MM.1S (cell line): ENCODE results near the gene CEACAM16.
A peak's percentile ranks its signal among the peaks of the same experiment; 100 is the strongest.

ENCODE experiments used
- DNase-seq: peaks from one replicate; pipeline ENCODE4 v3.0.0-alpha.2; 2015
- H2AFZ ChIP-seq: fragments of 300-600 bp; sonication (generic); 2 replicates; pipeline ENCODE4 v1.6.0; 2016; ENCODE audit warnings: antibody characterized with exemption, low read length
- H3F3A ChIP-seq: fragments of 300-600 bp; sonication (generic); 2 replicates; pipeline ENCODE4 v1.6.1; 2016; ENCODE audit warnings: mild to moderate bottlenecking, antibody characterized with exemption, low read length, moderate library complexity, mixed read lengths; ENCODE audit not compliant: insufficient read depth
- H3K27ac ChIP-seq: fragments of 300-600 bp; sonication (generic); 2 replicates; pipeline ENCODE4 v1.5.1; 2016; ENCODE audit warnings: mild to moderate bottlenecking, low read length
- H3K27me3 ChIP-seq: fragments of 300-600 bp; sonication (generic); replicated peaks from 2 replicates; pipeline ENCODE4 v1.6.0; 2016; ENCODE audit warnings: low read length; ENCODE audit not compliant: insufficient read depth
- H3K36me3 ChIP-seq: fragments of 300-600 bp; sonication (generic); replicated peaks from 2 replicates; pipeline ENCODE4 v1.6.1; 2016; ENCODE audit warnings: mild to moderate bottlenecking, low read length, mixed read lengths; ENCODE audit not compliant: insufficient read depth
- H3K4me1 ChIP-seq: fragments of 300-600 bp; sonication (generic); 2 replicates; pipeline ENCODE4 v1.6.1; 2016; ENCODE audit warnings: low read length, mixed read lengths
- H3K4me2 ChIP-seq: fragments of 300-600 bp; sonication (generic); 2 replicates; pipeline ENCODE4 v1.6.0; 2016; ENCODE audit warnings: low read depth, low read length
- H3K4me3 ChIP-seq: fragments of 300-600 bp; sonication (generic); 2 replicates; pipeline ENCODE4 v1.5.1; 2016; ENCODE audit warnings: low read length, mixed read lengths
- H3K79me2 ChIP-seq: fragments of 300-600 bp; sonication (generic); 2 replicates; pipeline ENCODE4 v1.6.1; 2016; ENCODE audit warnings: mixed run types, low read length, mixed read lengths
- H3K9ac ChIP-seq: fragments of 300-600 bp; sonication (generic); 2 replicates; pipeline ENCODE4 v1.6.1; 2016; ENCODE audit warnings: low read length, mixed read lengths
- H3K9me2 ChIP-seq: fragments of 300-600 bp; sonication (generic); replicated peaks from 2 replicates; pipeline ENCODE4 v1.6.1; 2016; ENCODE audit warnings: mild to moderate bottlenecking, low read length, mixed read lengths; ENCODE audit not compliant: insufficient read depth
- H3K9me3 ChIP-seq: fragments of 300-600 bp; sonication (generic); replicated peaks from 2 replicates; pipeline ENCODE4 v1.6.1; 2016; ENCODE audit warnings: mild to moderate bottlenecking, low read length, mixed read lengths; ENCODE audit not compliant: insufficient read depth
- H4K20me1 ChIP-seq: fragments of 300-600 bp; sonication (generic); 2 replicates; pipeline ENCODE4 v1.6.1; 2016; ENCODE audit warnings: mild to moderate bottlenecking, low read length, moderate library complexity, mixed read lengths; ENCODE audit not compliant: insufficient read depth
- CTCF ChIP-seq: fragments of 300-600 bp; sonication (generic); IDR thresholded peaks from 2 replicates; pipeline ENCODE4 v1.5.1; 2016; ENCODE audit warnings: antibody characterized with exemption, low read length, mixed read lengths
- EZH2 ChIP-seq: fragments of 300-600 bp; sonication (generic); optimal IDR thresholded peaks from 2 replicates; pipeline ENCODE3; 2017; ENCODE audit warnings: low read depth, mild to moderate bottlenecking, antibody characterized with exemption, low read length, mixed read lengths
- EZH2phosphoT487 ChIP-seq: fragments of 300-600 bp; sonication (generic); IDR thresholded peaks from 2 replicates; pipeline ENCODE4 v1.6.1; 2018; ENCODE audit warnings: antibody characterized with exemption, low read length

Gene CEACAM16

GRCh38 chr19:44754750-44755080 lies 55.8 kb downstream of the CEACAM16 start:
- peak overlapping the region; percentile 97 for H3K27ac ChIP-seq
- DNase-seq: no peak
- TF ChIP-seq EZH2phosphoT487: no peak

GRCh38 chr19:44755219-44755618 lies 56.3 kb downstream of the CEACAM16 start:
- H3K4me3 ChIP-seq: peak overlapping the region; percentile 57

More at GRCh38 chr19:44754750-44755080, 55.8 kb downstream of the CEACAM16 start:
- Histone ChIP-seq H3K79me2 (peaks cover 34% of the 10 kb centered on the region), H3K4me1 (peaks cover 36% of the 10 kb centered on the region), H3K4me2 (peak overlapping the region; percentile 99), H3K9me3 (no peaks in the 10 kb centered on the region), H3K27me3 (no peaks in the 10 kb centered on the region), H3F3A (peaks cover 17% of the 10 kb centered on the region), H3K36me3 (no peaks in the 10 kb centered on the region), H4K20me1 (no peaks in the 10 kb centered on the region), H2AFZ (peak overlapping the region; percentile 32; the same call in 1 of the 2 replicates), H3K9me2 (no peaks in the 10 kb centered on the region), H3K9ac (peak overlapping the region; percentile 96), H3K4me3 (peak overlapping the region; percentile 57)

GRCh38 chr19:44756089-44756562 lies 57.2 kb downstream of the CEACAM16 start:
- H3K27ac ChIP-seq: no peak overlapping the region
- peaks cover 17% of the 10 kb centered on the region for H3F3A ChIP-seq
- H3K36me3 ChIP-seq: no peaks in the 10 kb centered on the region

More at GRCh38 chr19:44755219-44755618, 56.3 kb downstream of the CEACAM16 start:
- Histone ChIP-seq H3K27me3 (no peaks in the 10 kb centered on the region), H3F3A (peaks cover 17% of the 10 kb centered on the region), H3K9me2 (no peaks in the 10 kb centered on the region), H3K27ac (no peak overlapping the region; the same call in 1 of the 2 replicates), H3K4me1 (peaks cover 33% of the 10 kb centered on the region), H3K4me2 (peak overlapping the region; percentile 99), H3K36me3 (no peaks in the 10 kb centered on the region), H4K20me1 (no peaks in the 10 kb centered on the region), H3K9me3 (no peaks in the 10 kb centered on the region), H2AFZ (no peak overlapping the region), H3K79me2 (peaks cover 29% of the 10 kb centered on the region), H3K9ac (peak overlapping the region; percentile 96; the same call in 1 of the 2 replicates)
- no peak for DNase-seq
- TF ChIP-seq EZH2: no peak
- no peak for TF ChIP-seq CTCF
- no peak for TF ChIP-seq EZH2phosphoT487

More at GRCh38 chr19:44756089-44756562, 57.2 kb downstream of the CEACAM16 start:
- H3K9me2 ChIP-seq: no peaks in the 10 kb centered on the region
- no peaks in the 10 kb centered on the region for H3K27me3 ChIP-seq
- H3K79me2 ChIP-seq: peaks cover 19% of the 10 kb centered on the region
- H3K9ac ChIP-seq: no peak overlapping the region
- no peak for TF ChIP-seq EZH2
- no peak for TF ChIP-seq EZH2phosphoT487
- no peak for TF ChIP-seq CTCF
- no peak for DNase-seq
- no peak overlapping the region for H3K4me2 ChIP-seq
- no peak overlapping the region for H3K4me3 ChIP-seq
- no peaks in the 10 kb centered on the region for H3K9me3 ChIP-seq
- H4K20me1 ChIP-seq: no peaks in the 10 kb centered on the region
- no peak overlapping the region for H2AFZ ChIP-seq
- H3K4me1 ChIP-seq: peaks cover 27% of the 10 kb centered on the region
